Activated naive CD8-positive, alpha-beta T cell treated with anti-CD3 and anti-CD28 coated beads, Interleukin-2, amount 50 U/mL, for 16 hours (primary cell): ENCODE measurements around the gene BMP8A.
"Not testable (repeated sequence)": the region's sequence is repeated elsewhere in the genome, so short reads cannot be mapped to it uniquely, and the experiment has no call there.

Source experiments
- DNase-seq: peaks from one replicate; pipeline ENCODE4 v3.0.0-alpha.2; 2020; ENCODE audit warnings: low read depth, low spot score

Gene BMP8A

DNA sequence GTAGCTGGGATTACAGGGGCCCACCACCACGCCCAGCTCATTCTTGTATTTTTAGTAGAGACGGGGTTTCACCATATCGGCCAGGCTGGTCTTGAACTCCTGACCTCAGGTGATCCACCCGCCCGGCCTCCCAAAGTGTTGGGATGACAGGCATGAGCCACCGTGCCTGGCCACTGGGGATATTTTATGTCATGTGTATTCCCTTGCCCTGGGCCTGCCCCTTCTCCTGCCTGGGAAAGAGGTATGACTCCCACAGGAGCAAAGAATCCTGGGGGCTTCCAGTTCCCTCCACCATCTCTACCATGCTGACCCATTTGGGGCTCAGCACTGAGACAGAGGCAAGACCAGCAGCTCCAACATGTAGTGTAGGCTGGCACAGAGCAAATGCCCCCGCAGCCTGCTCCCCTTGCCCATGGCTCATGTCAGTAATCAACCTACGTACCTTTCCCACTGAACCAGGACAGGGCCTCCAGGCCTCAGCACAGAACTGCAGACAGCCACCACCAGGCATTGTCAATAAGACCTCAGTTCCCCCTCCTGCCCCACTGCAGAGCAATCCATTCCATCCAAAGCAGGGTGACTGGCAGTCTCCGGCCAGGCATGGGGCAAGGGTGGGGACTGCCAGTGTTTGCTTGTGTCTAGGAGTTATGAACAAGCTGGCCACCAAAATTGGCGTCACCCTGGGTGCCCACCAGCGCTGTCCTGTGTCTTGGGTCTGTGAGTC, 35.2 kb downstream of the BMP8A start:
- DNase-seq = no peak

DNA sequence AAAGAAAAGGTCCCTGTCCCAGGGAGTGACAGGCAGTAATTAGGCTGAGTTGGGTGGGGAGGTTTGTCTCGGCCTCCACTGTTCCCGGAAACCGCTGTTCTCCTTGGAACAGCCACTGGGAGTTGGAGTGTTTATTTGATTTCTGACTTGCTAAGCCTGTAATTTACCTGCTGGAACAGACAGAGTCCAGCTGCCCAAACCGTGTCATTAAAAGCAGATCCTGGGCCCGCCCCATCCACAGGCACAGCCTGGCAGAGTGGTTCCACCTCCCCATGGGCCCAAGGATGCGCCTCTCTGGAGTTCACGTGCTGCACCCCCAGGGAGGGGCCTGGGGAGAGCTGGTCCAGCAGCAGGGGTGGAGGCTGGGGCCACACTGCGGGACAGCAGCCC, 35.7 kb downstream of the BMP8A start:
- not testable (repeated sequence) for DNase-seq

DNA sequence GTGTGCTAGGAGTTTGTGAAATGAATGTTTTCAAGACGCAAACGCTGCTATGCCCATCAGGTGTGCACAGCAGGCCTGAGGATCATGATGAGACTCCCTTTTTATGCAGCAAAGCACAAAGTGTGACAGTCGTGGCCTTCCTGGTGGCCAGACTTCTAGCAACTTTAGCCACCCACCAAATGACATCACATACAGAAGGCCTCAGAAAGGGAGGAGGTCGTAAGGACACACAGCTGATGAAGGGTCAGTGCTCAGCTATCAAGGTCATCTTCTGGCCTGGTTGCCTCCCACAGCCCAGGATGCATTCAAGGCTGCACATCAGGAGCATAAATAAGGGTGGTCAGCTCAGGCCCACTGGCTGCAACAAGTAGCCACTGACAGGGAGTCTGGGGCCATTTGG, 36.6 kb downstream of the BMP8A start:
- no peak for DNase-seq

DNA sequence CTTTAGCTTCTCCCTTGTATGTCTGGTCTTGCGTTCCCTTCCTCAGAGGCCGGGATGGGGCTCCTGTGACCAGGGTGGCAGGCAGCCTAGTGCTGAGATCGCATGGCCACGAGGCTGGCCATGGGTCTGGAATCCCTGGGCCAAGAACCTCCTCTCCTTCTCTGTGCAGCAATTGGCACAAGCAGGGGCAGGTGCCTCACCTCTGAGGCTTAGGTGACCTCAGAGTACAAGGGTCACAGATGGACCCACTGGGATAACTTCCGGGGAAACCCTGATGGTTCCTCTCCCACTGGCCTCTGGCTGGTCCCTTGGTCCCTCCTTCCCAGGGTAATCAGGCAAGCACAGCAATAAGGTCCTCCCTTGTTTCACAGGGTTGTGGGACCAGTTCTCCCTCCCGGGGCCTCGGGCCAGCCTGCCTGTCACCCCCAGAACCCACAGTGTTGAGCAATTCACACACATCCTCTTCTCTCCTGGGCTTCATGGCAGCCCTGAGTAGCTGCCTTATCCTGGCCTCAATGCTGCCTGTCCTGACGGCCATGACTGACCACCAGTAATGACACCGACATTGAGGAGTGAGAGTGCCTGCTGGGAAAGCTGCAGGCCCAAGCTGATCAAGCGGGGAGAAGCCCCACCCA, 38.6 kb downstream of the BMP8A start:
- no peak for DNase-seq

DNA sequence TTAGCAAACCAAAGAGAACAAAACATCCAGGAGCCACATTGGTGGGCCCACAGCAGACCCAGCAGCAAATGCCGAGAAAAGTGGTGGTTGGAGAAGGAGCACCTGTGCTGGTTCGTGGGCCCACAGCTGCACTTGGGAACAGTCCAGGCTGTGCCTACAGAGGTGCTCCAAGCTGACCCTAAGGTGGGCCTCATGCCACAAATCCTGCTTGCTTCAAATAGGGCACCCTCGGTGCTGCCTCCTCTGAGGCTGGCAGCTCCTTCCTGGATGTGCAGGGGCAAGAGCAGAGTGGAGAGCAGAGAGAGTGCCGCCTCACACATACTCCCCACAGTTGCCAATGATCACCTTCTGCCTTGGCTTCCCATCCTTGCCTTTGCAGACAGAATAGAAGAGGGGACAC, 40.1 kb downstream of the BMP8A start:
- no peak for DNase-seq

DNA sequence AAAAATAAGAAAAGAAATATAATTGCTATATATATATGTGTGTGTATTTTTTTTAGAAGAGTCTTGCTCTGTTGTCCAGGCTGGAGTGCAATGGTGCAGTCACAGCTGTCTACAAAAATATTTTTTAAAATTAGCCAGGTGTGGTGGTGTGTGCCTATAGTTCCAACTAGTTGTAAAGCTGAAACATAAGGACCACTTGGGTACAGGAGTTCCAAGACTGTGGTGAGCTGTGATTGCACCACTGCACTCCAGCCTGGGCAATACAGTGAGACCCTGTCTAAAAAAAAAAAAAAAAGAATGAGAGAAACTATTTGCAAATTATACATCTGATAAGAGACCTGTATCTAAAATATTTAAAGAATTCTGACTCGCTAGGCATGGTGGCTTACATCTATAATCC, 42.0 kb downstream of the BMP8A start:
- DNase-seq = no peak

DNA sequence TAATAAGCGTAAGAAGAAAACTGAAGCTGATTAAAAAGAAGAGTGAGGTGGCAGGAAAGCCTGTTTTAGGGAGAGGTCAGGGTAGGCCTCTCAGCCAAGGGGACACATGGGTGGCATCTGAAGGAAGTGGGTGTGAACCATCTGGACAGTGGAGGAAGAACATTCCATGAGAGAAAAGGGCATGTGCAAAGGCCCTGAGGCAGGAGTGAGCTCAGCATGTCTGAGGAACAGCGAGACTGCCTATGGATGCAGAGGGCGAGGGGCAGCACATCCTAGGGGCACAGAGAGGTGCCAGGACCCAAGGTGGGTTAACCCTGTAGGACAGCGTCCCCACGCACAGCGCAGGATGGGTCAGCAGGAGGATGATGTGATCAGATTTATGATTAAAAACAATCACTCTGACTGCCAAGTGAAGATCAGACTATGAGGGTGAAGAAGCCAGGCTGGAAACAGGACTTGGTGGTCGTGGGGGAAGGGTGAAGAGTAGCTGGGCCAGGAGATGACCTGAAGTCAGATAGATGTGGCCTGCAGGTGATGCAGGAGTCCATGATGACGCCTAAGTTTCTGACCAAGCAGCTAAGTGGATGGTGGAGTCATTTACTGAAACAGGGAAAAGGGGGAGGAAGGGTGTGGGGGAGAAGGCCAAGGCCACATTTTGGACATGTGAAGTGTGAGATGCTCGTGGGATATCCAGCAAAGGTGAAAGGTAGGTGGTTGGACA, 47.3 kb downstream of the BMP8A start:
- DNase-seq = no peak

DNA sequence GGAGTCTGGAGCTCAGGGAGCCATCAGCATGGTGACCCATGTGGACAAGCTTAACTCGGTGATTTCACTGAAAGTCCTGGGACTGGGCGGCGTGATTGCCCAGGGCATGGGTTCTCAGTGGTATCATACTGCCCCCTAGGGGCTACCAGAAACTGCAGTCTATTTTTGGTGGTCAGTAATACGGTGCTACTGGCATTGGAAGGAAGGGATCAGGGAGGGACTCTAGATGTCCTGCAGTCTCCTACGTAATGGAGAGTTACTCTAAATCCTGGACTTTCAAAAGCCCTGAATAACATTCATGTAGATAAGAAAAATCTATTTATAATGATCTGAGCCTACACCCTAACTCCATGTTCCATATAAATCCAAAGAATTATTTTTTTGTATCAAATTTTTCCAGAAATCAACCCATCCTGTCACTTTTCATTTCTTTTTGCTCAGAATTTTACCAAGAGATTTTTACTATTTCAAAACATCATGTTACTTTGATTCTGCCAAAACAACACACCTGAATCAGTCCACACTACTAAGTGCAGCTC, 47.9 kb downstream of the BMP8A start:
- DNase-seq = no peak

DNA sequence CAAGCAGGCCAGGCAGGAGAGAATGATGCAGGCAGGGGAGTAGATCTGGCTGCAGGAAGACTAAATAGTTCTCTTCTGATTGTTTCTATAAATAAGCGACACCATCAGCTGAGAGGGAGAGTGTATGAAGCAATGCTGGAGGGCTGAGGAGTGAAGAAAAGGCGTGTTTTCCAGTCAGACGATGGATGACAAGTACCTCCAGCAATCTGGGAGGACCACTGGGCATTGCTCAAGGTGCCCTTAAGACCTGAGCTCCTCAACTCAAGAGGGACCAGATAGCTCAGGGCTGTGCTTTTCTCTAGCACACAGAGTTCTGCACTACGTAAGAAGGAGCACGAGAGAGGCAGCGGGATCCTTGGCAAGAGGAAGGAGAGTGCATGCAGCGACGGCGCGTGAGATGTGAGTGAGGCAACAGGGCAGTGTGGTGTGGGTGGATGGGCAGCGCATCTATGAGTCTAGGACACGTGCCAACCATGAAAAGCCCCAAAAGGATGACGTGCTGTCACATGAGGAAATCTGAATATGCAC, 49.1 kb downstream of the BMP8A start:
- no peak for DNase-seq

DNA sequence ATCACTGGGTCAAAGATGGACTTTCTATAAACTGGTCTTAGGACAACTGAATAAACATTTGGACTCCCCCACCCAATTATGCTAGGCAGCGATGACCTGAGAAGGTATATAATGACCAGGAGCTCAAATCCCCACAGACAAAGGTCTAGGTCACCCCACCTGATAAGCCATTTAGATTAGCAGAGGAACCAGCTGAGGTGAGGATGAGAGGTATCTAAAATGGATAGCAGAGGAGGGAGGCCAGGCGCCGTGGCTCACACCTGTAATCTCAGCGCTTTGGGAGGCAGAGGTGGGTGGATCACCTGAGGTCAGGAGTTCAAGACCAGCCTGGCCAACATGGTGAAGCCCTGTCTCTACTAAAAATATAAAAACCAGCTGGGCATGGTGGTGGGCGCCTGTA, 51.5 kb downstream of the BMP8A start:
- no peak for DNase-seq

DNA sequence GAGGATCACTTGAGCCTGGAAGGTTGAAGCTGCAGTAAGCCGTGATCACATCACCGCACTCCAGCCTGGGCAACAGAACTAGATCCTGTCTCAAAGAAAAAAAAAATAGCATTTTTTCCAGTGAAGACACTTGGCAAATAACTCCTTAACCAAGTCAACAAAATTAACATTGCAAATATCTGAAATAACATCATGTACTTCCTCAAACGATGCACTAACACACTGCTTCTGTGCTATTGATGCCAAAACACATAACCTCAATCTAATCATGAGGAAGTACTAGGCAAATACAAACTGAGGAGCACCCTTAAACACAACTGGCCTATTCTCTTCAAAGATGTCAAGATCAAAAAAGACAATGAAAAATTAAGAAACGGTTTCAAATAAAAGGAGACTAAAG, 52.9 kb downstream of the BMP8A start:
- DNase-seq = no peak

DNA sequence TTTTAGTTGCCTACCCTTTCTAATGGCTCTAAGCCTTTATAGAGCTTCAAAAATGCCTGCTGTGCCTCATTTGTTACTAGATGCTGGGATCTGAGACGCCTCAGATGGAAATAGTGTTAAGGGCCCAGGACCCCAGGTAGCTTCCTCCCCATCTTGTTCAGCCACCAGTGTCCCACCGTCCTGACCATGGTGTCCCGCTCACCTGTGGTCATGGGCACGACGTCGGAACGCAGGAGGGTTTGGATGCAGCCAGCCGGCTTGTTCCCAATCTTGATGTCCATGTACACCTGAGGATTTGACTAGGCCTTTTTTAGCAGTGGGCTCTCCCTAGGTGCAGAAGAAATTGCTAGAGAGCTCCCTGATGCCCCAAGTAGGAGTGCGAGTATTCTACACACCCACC, 54.1 kb downstream of the BMP8A start:
- DNase-seq = no peak

DNA sequence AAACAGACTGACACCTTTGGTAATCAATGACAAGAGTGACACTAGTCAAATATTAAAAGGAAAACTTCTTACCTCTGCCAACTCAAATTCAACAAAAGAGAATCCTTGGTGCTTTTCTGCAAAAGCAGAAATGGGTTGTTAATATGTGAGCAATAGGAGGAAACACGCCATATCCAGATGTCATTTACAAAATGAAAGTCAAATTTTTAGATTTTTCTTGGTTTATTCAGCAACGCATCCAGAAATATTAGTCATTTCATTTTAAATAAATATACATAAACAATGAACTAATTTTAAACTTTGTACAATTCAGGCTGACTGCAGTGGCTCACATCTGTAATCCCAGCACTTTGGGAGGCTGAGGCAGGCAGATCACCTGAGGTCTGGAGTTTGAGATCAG, 62.8 kb downstream of the BMP8A start:
- no peak for DNase-seq

DNA sequence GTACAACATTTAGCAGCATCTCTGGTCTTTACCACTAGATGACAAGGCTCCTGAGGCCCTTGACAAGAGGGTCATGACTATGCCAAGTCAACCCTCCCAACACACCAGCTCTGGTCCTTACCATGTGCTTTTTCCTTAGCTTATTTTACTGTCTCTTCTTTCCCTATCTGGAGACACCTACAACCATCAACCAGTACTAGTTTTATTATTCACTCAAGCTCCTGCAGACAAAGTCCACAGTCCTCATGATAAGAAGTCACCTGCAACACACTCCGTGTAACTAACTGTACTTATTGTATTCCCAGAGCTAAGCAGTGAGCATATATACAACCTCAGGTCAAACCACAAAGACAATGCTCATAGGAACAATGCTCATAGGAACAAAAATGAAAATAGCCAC, 69.8 kb downstream of the BMP8A start:
- no peak for DNase-seq

DNA sequence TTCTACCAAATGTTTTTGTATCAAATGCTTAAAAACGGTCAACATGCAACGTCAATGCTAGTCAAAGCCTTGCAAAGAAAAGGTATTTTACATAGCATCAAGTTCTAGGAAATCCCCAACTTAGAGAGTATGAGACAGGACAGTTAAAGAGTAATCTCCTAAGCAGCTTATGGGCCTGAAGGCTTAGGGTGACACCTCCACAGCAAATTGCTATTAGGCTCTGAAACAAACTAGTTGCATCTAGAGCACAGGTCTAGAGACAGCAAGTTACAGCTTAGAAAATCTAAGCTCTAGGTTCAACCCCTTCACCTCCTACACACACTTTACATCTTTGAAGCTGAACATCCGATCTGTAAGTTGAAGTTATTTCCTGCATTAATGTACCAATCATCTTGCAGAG, 71.5 kb downstream of the BMP8A start:
- DNase-seq = no peak

DNA sequence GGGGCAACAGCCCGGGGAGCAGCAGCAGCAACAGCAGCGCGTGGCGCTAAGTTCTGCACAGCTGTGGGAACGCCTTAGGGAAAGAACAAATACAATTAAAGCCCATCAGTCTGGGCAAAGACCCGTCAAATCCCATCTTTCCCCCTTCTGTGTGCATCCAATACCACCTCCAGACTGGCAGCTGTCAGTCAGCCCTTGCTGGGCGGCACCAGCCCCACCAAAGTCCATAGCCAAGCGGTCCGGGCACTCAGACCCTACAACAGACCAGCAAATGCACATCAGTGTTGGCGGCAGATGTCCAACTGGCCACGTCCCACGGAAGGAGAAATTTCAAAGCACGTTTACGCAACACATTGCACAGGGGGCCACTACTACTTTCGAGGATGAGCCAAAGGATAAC, 72.2 kb downstream of the BMP8A start:
- no peak for DNase-seq

DNA sequence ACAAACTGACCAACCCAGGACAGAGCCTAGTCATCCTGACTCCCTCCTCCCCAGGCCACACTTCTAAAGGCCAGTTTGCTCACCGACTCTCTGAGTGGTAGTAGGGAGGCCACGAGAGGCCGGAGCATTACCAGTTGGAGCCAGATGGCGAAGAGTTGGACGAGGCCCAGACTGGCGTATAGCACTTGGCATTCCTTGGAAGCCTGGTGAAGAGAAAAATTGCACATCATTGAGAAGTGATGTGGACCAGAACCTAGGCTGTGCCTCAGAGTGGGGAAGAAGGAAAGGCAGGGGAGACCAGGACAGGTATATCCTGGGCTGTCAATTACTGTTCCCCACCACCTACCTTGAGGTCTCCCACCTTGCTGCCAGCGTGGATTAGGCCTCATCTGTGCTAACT, 72.9 kb downstream of the BMP8A start:
- DNase-seq = no peak

DNA sequence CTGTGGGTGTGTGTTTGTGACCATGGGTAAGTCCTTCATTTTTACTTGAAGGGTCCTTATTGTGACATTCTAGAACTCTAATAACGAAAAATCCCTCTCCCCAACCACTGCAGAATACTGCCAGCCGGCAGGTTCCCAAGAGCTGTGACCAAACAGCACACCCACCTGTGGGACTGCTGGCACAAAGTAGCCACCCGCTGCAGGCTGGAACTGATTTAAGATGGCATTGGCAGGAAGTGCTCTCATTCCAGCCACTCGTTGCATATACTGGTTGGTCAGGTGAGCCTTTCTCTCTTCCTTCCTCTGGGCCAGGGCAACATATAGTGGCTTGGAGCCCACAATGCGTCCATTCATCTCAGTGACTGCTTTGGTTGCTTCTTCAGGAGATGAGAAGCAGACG, 73.5 kb downstream of the BMP8A start:
- DNase-seq = no peak

DNA sequence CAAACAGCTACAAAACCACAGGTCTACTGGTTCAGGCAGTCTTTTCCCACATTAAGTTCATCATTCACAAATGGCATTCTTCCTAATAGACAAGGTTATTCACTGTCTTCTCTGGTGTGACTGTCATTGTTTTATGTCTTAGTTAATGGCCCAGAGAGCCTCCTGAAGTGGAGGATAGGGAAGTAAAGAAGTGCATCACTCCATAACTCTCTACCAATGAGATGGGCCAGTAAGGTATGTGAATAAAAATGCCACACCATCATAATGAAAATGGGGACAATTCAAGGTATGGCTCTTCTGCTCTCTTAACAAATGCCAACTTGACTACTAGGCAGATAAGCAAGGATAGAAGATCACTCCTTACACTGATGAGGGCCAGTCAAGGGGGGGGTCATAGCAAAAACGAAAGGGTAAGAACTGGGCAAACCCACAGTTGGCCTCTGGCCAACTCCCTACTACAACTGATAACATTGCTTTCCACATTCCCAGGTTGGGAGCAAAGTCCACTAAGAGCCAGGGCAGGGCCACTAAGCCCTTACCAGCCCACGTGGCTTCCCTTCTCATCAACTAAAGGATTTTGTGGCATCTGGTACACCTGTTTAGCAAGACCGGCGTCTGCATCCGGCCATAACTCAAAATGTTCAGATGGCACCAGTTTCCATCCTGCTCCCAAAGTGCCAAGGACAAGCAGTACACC, 75.2 kb downstream of the BMP8A start:
- no peak for DNase-seq

DNA sequence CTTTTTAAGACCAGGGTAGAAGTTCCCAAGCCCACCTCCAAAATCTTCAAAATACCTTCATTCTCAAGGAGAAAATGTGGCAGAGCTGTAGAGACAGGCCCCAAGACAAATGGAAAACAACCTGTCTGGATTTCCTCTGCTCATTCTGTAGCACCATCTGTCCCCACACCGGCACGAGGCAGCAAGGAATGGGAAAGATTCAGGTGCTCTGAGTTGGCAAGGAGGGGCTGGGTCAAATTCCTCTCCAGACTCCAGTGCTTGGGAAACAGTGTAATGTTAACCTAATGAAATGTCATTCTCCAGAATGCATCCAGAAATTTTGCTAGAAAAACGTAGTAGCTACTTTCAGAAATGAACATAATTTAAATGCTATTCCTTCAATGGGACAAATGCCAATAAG, 75.9 kb downstream of the BMP8A start:
- DNase-seq = no peak

DNA sequence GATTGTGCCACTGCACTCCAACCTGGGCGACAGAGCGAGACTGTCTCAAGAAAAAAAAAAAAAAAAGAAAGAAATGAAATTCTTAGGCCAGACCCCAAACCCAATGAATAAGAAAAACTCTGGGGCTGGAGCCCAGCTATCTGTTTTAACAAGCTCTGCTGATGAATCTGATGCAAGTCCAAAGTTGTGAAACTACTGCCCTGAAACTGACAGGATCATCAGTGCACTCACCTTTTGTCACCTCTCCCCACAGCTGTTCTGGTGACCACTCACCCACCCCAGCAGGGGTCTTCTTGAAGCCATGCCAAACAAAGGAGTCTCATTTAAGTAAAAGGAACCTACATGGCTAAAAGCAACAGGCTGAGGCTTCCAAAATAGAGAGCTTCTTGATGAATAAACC, 76.8 kb downstream of the BMP8A start:
- DNase-seq = no peak

DNA sequence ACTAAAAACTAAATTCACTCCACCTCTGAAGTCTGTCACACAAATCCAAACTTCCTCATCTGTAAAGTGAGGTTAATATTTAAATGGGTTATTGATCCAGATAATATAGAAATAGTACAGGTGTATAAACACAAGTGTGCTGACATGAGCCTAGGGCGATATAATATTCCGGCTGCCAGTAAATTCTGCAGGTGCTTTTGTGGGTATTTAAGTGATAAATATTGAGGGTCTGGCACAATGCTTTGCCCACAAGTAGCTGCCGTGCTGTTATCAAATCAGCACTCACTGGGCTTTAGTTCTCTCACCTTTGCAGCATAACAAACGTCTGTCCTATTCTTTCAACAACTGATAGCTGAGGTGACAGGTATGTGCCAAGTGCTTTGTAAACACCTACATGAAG, 77.6 kb downstream of the BMP8A start:
- DNase-seq = no peak
